GM10266 (cell line): ENCODE data around the gene TAF4B.
"Not testable (repeated sequence)": the region's sequence is repeated elsewhere in the genome, so short reads cannot be mapped to it uniquely, and the experiment has no call there.

Experiments
- DNase-seq: peaks from one replicate; pipeline ENCODE4 v3.0.0; 2012; ENCODE audit errors: extremely low spot score
- CTCF ChIP-seq: IDR thresholded peaks from 2 replicates; pipeline ENCODE4 v1.5.1; 2012; ENCODE audit warnings: mild to moderate bottlenecking, low read depth; ENCODE audit not compliant: control insufficient read depth, insufficient read depth; ENCODE audit errors: missing control alignments

Gene TAF4B

GRCh38 chr18:26362021-26362420, 135.8 kb downstream of the TAF4B start:
- no peak for DNase-seq
- no peak for TF ChIP-seq CTCF

- no peak for TF ChIP-seq CTCF
These were observed 141.2 kb downstream of the TAF4B start for GRCh38 chr18:26367425-26367824.

GRCh38 chr18:26370037-26370436, 143.8 kb downstream of the TAF4B start:
- TF ChIP-seq CTCF: no peak

More at GRCh38 chr18:26367425-26367824, 141.2 kb downstream of the TAF4B start:
- no peak for DNase-seq

GRCh38 chr18:26376105-26376504, 149.9 kb downstream of the TAF4B start:
- no peak for TF ChIP-seq CTCF
- DNase-seq: no peak

More at GRCh38 chr18:26370037-26370436, 143.8 kb downstream of the TAF4B start:
- no peak for DNase-seq

- no peak for TF ChIP-seq CTCF
- no peak for DNase-seq
These were observed 152.5 kb downstream of the TAF4B start for GRCh38 chr18:26378701-26379100.

GRCh38 chr18:26381555-26381954, 155.3 kb downstream of the TAF4B start:
- not testable (repeated sequence) for DNase-seq

- DNase-seq: peak; percentile 39
These were observed 157.4 kb downstream of the TAF4B start for GRCh38 chr18:26383454-26384270.

More at GRCh38 chr18:26383454-26384270, 157.4 kb downstream of the TAF4B start:
- peak; percentile 76 for TF ChIP-seq CTCF
